Left hindlimb (tissue), 1 donor: Measurements from ENCODE around the gene SRPRA.

Experiments
- DNase-seq: peaks from one replicate; pipeline ENCODE4 v3.0.0-alpha.2; 2018

The SRPRA gene

GRCh38 chr11:126225295-126225665 lies 43.4 kb downstream of the SRPRA start:
- DNase-seq, result no peak

DNA sequence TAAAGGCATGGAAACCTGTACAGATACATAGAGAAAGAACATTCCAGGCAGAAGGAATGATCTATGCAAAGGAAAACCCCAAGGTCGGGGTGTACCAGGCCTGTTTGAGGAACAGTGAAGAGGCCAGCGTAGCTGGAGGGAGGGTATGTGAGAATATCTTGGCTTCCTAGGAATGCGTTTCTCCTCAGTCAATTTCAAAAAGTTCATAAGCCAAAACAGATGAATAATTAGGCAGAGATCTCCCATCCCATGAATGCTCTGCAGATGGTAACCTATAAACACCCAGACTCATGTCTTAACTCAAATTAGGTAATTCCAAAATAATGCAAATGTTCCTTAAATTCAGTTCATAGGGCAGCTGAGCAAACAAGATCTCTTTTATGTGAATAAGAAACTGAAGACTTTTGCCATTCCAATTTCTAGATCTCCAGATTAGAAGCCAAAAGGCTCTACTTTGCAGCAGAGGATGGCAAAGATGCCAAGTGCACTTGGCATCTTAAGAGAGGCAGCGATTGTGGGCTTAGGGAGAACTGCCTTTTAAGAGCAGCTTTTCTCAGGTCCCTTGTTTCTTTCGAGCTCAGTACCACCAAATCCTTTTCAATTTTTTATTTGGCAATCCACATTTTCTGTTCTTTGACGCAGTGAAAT lies 43.9 kb downstream of the SRPRA start:
- no peak for DNase-seq

DNA sequence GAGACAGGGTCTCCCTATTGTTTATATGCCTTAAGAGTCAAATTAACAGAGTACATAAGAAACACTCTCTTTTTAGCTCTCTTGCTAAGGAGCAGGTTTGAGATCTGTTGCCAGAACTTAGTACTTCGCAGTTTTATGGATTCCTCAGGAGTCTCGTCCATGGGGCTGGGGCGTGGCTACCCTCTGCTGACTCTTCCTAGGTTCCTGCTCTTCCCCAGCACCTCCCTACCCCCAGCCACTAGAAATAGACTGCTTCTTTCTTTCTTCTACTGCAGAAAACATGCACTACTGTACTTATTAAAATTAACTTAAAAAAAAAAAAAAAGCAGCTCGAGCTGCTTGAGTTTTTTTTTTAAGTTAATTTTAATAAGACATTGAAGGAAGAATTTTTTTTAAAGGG lies 49.1 kb downstream of the SRPRA start:
- DNase-seq, result no peak

GRCh38 chr11:126217491-126217890 lies 51.2 kb downstream of the SRPRA start:
- no peak for DNase-seq

DNA sequence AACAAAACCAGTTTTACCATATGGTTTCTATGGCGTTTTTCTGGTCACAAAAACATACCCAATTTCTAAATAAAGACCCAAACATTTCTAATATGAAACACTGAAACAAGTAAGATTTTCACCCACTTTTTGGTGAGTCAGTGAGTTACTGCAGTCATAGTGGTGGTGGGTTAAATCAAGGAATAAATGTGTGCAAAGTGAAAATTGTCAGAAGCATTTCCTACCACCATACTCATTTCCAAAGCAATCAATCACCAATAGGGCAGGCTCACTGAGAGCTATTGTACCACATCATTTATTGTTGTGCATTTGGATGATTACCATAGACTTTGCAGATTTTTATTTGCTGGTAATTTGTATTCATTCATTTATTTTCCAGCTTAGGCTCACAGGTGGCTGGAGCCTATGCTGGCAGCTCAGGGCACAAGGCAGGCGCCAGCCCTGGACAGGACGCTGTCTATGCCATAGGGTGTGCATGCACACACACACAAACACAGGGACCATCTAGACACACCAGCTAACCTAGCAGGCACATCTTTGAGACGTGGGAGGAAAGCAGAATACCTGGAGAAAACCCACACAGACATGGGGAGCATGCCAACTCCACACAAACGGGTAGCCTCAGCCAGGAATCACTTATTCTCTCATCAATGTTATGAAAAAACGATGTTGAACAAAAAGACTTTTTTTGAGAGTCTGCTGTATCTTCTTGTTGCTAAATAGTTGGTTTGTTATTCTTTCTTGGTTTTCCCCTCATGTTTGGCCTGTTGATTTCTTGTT lies 52.0 kb downstream of the SRPRA start:
- DNase-seq, result no peak

DNA sequence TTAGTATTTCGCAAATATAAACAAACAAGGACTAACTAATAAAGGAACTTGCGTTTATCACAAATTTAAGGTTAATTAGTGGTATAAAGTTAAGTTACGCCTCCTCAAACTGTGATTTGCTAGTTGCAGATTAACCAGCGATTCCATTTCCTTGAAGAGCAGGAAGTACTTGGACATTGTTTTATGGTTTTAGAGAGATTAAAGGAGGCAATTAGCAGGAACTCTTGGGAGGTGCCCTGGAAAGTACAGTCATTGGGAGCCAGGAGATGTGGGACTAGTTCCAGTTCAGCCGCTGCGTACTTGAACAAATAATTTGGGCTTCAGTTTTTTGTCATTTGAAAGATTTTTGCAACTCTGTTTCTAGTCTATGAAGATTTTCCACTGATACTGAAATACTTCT lies 53.9 kb downstream of the SRPRA start:
- DNase-seq, result no peak

GRCh38 chr11:126214441-126214840 lies 54.3 kb downstream of the SRPRA start:
- no peak for DNase-seq
